Cardiac fibroblast (primary cell): ENCODE data around the gene ITGB2.

Source experiments
- DNase-seq, 2 donors: peaks; one replicate each; pipeline versions ENCODE4 v3.0.0 to v3.0.0-alpha.2; 2010; ENCODE audit warnings: low read depth in 2 of 2
- H3K4me3 ChIP-seq, 2 donors: replicated peaks in 1 of 2; 1 replicate in 1 of 2; 2 replicates in 1 of 2; pipeline ENCODE4 v1.5.1; 2011; ENCODE audit warnings: low read depth in 2 of 2, low read length in 2 of 2, mild to moderate bottlenecking in 2 of 2, moderate library complexity in 1 of 2
- TF ChIP-seq, protein P1 (sequence below): IDR thresholded peaks from one replicate; pipeline ENCODE4 v1.5.1; 2011; ENCODE audit warnings: low read depth, mild to moderate bottlenecking, low read length, inconsistent platforms

Gene ITGB2

DNA sequence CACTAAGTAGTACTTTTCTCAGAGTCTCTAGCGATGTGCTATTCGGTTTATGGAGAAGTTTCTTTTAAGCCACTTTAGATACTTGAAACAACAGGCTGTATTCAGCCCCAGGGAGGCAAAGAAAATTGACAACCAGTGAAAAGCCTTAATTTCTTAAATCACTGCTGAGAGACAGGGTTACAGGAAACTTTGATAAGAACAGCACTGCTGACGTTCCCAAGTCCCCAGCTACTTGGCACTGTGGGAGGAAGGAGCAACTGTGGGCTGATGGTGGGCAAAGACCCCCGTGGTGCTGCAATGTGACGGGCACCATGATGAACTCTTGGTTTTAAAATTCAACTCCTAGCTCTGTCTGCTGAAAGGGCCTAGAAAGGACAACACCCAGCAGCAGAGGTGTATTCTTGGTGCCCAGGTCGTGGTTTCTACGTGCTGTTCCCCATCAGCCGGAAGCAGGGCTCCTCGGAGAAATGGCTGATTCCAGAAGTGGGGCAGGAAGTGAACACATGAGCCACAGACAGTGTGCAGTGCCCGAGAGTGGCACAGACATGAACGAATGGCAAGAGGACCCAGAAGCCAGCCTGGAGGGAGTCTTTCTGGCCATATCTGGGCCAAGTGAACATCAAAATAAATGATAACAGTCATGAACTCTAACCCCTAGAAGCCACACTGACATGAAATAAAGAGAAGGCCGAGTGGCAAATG is 52.5 kb downstream of the ITGB2 start:
- peak in 1 of 2 donors; percentile 8 for DNase-seq
- no peak overlapping the region for H3K4me3 ChIP-seq
- TF ChIP-seq, protein P1, sequence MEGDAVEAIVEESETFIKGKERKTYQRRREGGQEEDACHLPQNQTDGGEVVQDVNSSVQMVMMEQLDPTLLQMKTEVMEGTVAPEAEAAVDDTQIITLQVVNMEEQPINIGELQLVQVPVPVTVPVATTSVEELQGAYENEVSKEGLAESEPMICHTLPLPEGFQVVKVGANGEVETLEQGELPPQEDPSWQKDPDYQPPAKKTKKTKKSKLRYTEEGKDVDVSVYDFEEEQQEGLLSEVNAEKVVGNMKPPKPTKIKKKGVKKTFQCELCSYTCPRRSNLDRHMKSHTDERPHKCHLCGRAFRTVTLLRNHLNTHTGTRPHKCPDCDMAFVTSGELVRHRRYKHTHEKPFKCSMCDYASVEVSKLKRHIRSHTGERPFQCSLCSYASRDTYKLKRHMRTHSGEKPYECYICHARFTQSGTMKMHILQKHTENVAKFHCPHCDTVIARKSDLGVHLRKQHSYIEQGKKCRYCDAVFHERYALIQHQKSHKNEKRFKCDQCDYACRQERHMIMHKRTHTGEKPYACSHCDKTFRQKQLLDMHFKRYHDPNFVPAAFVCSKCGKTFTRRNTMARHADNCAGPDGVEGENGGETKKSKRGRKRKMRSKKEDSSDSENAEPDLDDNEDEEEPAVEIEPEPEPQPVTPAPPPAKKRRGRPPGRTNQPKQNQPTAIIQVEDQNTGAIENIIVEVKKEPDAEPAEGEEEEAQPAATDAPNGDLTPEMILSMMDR = no peak

DNA sequence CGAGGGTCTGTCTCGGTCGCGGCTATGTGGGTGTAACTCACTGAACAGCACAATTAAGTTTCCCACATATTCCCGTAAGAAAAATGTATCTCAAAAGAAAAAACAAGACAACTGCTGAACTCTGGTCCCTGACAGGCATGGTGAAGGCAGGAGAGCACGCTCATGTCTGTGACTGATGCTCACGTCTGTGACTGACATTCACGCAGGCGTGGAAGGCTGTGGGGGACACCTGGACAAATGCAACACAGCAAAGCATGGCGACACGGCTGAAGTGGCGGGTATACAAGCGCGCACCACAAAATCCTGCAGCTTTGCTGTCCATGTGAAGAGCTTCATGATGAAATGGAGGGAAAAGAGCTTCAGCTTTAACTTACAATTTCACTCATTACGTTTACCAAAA is 53.2 kb downstream of the ITGB2 start:
- no peak overlapping the region for H3K4me3 ChIP-seq

DNA sequence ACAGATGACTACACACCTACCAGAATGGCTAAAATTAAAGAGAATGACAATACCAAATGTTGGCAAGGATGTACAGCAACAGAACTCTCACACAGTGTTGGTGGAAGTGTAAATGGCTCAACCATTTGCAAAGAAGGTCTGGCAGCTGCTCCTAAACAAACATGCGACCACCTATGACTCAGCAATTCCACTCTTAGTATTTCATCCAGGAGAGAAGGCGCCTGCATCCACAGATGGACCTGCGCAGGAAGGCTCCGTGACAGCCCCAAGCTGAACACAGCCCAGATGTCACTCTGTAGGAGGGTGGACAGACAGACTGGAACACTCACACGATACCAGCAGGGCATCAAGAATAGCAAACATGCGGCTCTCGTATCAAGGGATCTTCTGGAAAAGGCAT is 53.9 kb downstream of the ITGB2 start:
- TF ChIP-seq, protein P1 = no peak
- no peak overlapping the region for H3K4me3 ChIP-seq
- DNase-seq = peak; percentile 64 to 75

More for the DNA sequence above, 53.2 kb downstream of the ITGB2 start:
- TF ChIP-seq, protein P1 = no peak
- no peak for DNase-seq

DNA sequence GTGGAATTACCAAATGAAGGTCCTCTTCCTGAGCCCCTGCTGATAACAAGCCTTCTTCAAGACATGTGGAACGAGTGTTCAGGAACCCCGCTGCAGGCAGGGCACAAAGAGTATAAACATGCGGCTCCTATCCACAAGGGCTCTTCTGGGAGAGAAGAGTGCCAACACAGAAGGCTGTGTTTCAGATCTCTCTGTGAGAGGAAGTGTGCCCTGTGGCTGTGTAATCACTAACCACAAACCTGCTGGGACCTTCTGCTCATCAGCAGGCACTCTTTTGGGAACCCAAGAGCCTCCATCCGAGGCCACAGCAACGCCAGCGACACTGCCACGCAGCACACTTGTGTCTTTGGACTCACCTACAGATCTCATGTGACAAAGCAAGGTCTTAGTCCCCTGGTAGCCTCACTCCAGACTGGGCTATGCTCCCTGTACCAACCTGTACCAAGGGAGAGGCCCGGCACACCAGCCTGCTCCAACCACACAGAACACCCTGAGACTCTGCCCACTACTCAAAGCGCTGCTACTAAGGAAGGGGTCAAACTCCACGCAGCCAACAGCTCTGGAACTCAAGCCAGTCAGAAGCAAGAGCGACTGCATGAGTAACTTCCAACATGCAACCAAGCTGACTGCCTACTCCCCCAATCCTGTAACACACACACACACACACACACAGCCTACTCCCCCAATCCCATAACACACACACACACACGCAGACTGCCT is 55.0 kb downstream of the ITGB2 start:
- peak in 1 of 2 donors; percentile 23 for DNase-seq
- no peak overlapping the region for H3K4me3 ChIP-seq
- TF ChIP-seq, protein P1 = no peak

DNA sequence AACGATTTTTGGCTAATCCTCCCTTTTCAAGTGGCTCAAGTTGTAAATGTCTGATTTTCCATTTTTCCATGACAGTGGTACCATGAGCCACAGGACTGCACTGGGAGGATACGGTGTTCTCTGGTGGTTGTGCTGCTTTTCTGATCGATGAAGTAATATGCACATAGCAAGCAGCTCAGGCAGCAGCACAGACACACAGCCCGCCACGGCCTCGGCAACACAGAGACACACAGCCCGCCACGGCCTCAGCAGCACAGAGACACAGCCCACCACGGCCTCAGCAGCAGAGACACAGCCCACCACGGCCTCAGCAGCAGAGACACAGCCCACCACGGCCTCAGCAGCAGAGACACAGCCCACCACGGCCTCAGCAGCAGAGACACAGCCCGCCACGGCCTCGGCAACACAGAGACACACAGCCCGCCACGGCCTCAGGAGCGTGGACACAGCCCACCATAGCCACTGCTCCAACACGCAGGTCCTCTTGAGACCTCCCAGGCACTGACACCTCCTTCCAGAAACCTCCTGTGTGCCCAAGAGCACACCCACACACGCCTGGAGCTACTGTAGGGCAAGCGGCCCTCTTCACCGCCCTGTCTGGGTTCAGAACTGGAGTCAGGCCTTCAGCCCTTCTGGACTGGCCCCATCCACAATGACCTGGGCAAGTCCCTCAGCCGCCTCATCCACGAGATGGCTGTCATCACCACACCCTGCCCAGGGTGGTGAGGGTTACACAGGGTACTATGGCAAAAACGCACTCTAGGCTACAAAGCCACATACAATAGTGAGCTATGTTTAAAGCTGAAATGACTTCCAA is 57.6 kb downstream of the ITGB2 start:
- no peak overlapping the region for H3K4me3 ChIP-seq
- no peak for DNase-seq
- TF ChIP-seq, protein P1 = no peak

DNA sequence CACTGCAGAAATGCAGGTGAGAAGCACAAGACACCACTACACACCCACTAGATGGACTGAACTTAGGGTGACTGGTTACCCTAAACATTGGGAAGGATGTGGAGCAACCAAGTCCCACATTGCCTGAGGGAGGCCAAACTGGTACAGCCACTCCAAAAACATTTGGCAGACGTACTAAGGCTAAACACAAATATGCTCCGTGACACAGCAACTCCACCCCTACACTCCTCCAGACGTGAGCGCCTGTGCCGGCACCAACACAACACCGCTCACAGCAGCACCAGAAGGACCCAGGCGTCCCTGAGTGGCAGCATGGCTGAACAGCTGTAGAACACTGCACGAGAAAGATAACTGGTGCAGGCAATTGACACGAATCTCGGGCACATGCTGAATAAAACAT is 61.9 kb downstream of the ITGB2 start:
- TF ChIP-seq, protein P1 = no peak
- no peak for DNase-seq
- no peak overlapping the region for H3K4me3 ChIP-seq
